HCT116 (cell line): Measurements from ENCODE around the gene BRD9. TPM values are rescaled to one million over a fixed set of nuclear protein-coding genes. Genes with fewer than 3 reads are reported as not detected.

Experiments used
- ATAC-seq: fragments of 200-7000 bp; cut with Tn5 transposase; 2 replicates; pipeline ENCODE4 v1.9.1; 2020; ENCODE audit warnings: mild to moderate bottlenecking, moderate library complexity
- BruUV-seq: library from RNA; stranded (reverse); fragments of 400-500 nt; replicated peaks from 2 replicates; lab custom pipeline; 2021; lab: Mats Ljungman, UMichigan
- CTCF ChIA-PET: fragments of 300-600 bp; sonication (Branson Sonifier 250); formaldehyde crosslinking; loops from one replicate; lab custom pipeline; 2021; ENCODE audit warnings: antibody characterized with exemption; lab: Charles Lee
- POLR2A ChIA-PET: fragments of 300-600, 350-600 bp; sonication (Branson Sonifier 250); formaldehyde crosslinking; loops from one replicate; lab custom pipeline; 2021; ENCODE audit warnings: antibody characterized with exemption; lab: Charles Lee
- RAD21 ChIA-PET, 2 experiments: fragments of 300-600 bp; sonication (Branson Sonifier 250); formaldehyde crosslinking; loops; one replicate each; lab custom pipeline; 2023; ENCODE audit warnings: low total read pairs in 2 of 2; ENCODE audit not compliant: uncharacterized antibody in 2 of 2, unreplicated experiment in 2 of 2, low non-redundant PET in 1 of 2; lab: Charles Lee
- DNase-seq: peaks from one replicate; pipeline ENCODE4 v3.0.0-alpha.2; 2010; ENCODE audit warnings: low read depth, low spot score
- H2AFZ ChIP-seq: fragments of 200-600 bp; shearing (Covaris generic), sonication (generic); 2 replicates; pipeline ENCODE4 v1.6.1; 2017; ENCODE audit warnings: low read depth, mixed run types, mixed read lengths, antibody characterized with exemption, low read length; ENCODE audit not compliant: poor library complexity, severe bottlenecking
- H3K27ac ChIP-seq: 2 replicates; pipeline ENCODE4 v1.5.1; 2012; ENCODE audit warnings: low read depth, low read length
- H3K27me3 ChIP-seq: fragments of 200-600 bp; sonication (generic); 2 replicates; pipeline ENCODE4 v1.6.1; 2016; ENCODE audit warnings: mixed run types, low read length, mixed read lengths; ENCODE audit not compliant: insufficient read depth
- H3K36me3 ChIP-seq, 2 experiments: fragments of 200-500 bp in 1 of 2; fragments of 200-600 bp in 1 of 2; sonication (Bioruptor generic) in 1 of 2; sonication (generic) in 1 of 2; 2 replicates each; pipeline versions ENCODE4 v1.5.1 to v1.6.1; 2014 to 2016; ENCODE audit warnings: low read length in 2 of 2, inconsistent platforms in 1 of 2, mixed read lengths in 1 of 2, mixed run types in 1 of 2; ENCODE audit not compliant: insufficient read depth in 2 of 2, control insufficient read depth in 1 of 2
- H3K4me1 ChIP-seq, 2 experiments: fragments of 200-600 bp in 1 of 2; sonication (generic) in 1 of 2; 2 replicates each; pipeline versions ENCODE4 v1.5.1 to v1.6.1; 2012 to 2017; ENCODE audit warnings: low read length in 2 of 2, inconsistent platforms in 1 of 2, mild to moderate bottlenecking in 1 of 2, mixed read lengths in 1 of 2, mixed run types in 1 of 2, moderate library complexity in 1 of 2; ENCODE audit not compliant: insufficient read depth in 2 of 2, control insufficient read depth in 1 of 2
- H3K4me2 ChIP-seq: fragments of 200-600 bp; sonication (generic); 2 replicates; pipeline ENCODE4 v1.6.1; 2017; ENCODE audit warnings: mixed run types, low read length, mixed read lengths
- H3K4me3 ChIP-seq, 2 experiments: fragments of 200-600 bp in 1 of 2; sonication (generic) in 1 of 2; replicated peaks in 1 of 2; 2 replicates each; pipeline ENCODE4 v1.5.1; 2011 to 2016; ENCODE audit warnings: low read length in 2 of 2, control low read depth in 1 of 2, low read depth in 1 of 2, mild to moderate bottlenecking in 1 of 2, mixed read lengths in 1 of 2, mixed run types in 1 of 2
- H3K79me2 ChIP-seq: fragments of 200-600 bp; sonication (generic); 2 replicates; pipeline ENCODE4 v1.6.1; 2017; ENCODE audit warnings: mild to moderate bottlenecking, mixed run types, low read length, moderate library complexity, mixed read lengths; ENCODE audit not compliant: insufficient read depth
- H3K9ac ChIP-seq: fragments of 200-600 bp; sonication (generic); 2 replicates; pipeline ENCODE4 v1.6.1; 2016; ENCODE audit warnings: low read length, mixed read lengths
- H3K9me2 ChIP-seq: fragments of 200-600 bp; sonication (generic), shearing (Covaris generic); 2 replicates; pipeline ENCODE4 v1.6.1; 2017; ENCODE audit warnings: mixed run types, mild to moderate bottlenecking, moderate library complexity; ENCODE audit not compliant: insufficient read depth
- H3K9me3 ChIP-seq, 2 experiments: fragments of 200-500 bp in 1 of 2; fragments of 200-600 bp in 1 of 2; sonication (Bioruptor generic) in 1 of 2; sonication (generic) in 1 of 2; 2 replicates each; pipeline ENCODE4 v1.6.1; 2014 to 2017; ENCODE audit warnings: low read length in 2 of 2, mixed read lengths in 2 of 2, inconsistent platforms in 1 of 2, low read depth in 1 of 2, mild to moderate bottlenecking in 1 of 2, mixed run types in 1 of 2, moderate library complexity in 1 of 2; ENCODE audit not compliant: control insufficient read depth in 1 of 2, insufficient read depth in 1 of 2
- H4K20me1 ChIP-seq: fragments of 200-600 bp; sonication (generic), shearing (Covaris generic); 2 replicates; pipeline ENCODE4 v1.6.1; 2017; ENCODE audit warnings: mixed run types, mild to moderate bottlenecking, moderate library complexity; ENCODE audit not compliant: insufficient read depth
- CBX3 ChIP-seq: IDR thresholded peaks from 2 replicates; pipeline ENCODE4 v1.6.1; 2012; ENCODE audit warnings: low read depth
- CEBPB ChIP-seq: IDR thresholded peaks from 2 replicates; pipeline ENCODE4 v1.6.1; 2012; ENCODE audit warnings: low read depth
- EGR1 ChIP-seq: IDR thresholded peaks from 2 replicates; pipeline ENCODE4 v1.6.1; 2012; ENCODE audit warnings: low read depth
- ELF1 ChIP-seq: IDR thresholded peaks from 2 replicates; pipeline ENCODE4 v1.6.1; 2012; ENCODE audit warnings: low read depth, borderline replicate concordance
- EZH2 ChIP-seq: fragments of 200-600 bp; sonication (generic); IDR thresholded peaks from 2 replicates; pipeline ENCODE4 v1.6.1; 2017; ENCODE audit warnings: antibody characterized with exemption, mixed run types
- EZH2phosphoT487 ChIP-seq: fragments of 200-600 bp; IDR thresholded peaks from 2 replicates; pipeline ENCODE4 v1.6.1; 2018; ENCODE audit warnings: antibody characterized with exemption, borderline replicate concordance
- FOSL1 ChIP-seq: IDR thresholded peaks from 2 replicates; pipeline ENCODE4 v1.6.1; 2012; ENCODE audit warnings: low read depth
- JUND ChIP-seq: IDR thresholded peaks from 2 replicates; pipeline ENCODE4 v1.6.1; 2012
- POLR2A ChIP-seq: IDR thresholded peaks from 2 replicates; pipeline ENCODE4 v1.7.0; 2011; ENCODE audit warnings: borderline replicate concordance; ENCODE audit not compliant: insufficient read depth, insufficient read length; ENCODE audit errors: extremely low read depth
- POLR2AphosphoS5 ChIP-seq: IDR thresholded peaks from 2 replicates; pipeline ENCODE4 v1.6.1; 2011; ENCODE audit warnings: mild to moderate bottlenecking, low read depth, low read length, moderate library complexity
- RAD21 ChIP-seq: IDR thresholded peaks from 2 replicates; pipeline ENCODE4 v1.6.1; 2012; ENCODE audit warnings: low read depth, mild to moderate bottlenecking
- REST ChIP-seq: IDR thresholded peaks from 2 replicates; pipeline ENCODE4 v1.6.1; 2012; ENCODE audit warnings: low read depth
- SIN3A ChIP-seq: IDR thresholded peaks from 2 replicates; pipeline ENCODE4 v1.6.1; 2012; ENCODE audit warnings: low read depth
- SP1 ChIP-seq: IDR thresholded peaks from 2 replicates; pipeline ENCODE4 v1.6.1; 2012; ENCODE audit warnings: low read depth
- YY1 ChIP-seq: IDR thresholded peaks from 2 replicates; pipeline ENCODE4 v1.6.1; 2011; ENCODE audit warnings: low read length, low read depth, moderate library complexity, mild to moderate bottlenecking; ENCODE audit not compliant: insufficient replicate concordance; ENCODE audit errors: extremely low read depth
- ZFX ChIP-seq: fragments of 450-650 bp; IDR thresholded peaks from 2 replicates; pipeline ENCODE4 v1.6.1; 2017
- ZNF274 ChIP-seq: fragments of 200-500 bp; sonication (Bioruptor generic); IDR thresholded peaks from 2 replicates; pipeline ENCODE4 v1.6.1; 2014; ENCODE audit warnings: mild to moderate bottlenecking, low read depth, low read length, inconsistent platforms
- intact Hi-C: fragments of 100-400 bp; cut with micrococcal nuclease; formaldehyde crosslinking; loops from 2 replicates; pipeline ENCODE4 v1.10.0; 2022
- total RNA-seq: library from RNA; stranded (reverse); gene quantifications from one replicate; pipeline ENCODE4 v1.2.1, GENCODE V29; 2021; ENCODE audit not compliant: unreplicated experiment
- TF ChIP-seq, protein P1 (sequence below): IDR thresholded peaks from 2 replicates; pipeline ENCODE4 v1.6.1; 2012

Gene BRD9
- total RNA-seq, 1 experiment from 2014 or later = 54.6 TPM

- Histone ChIP-seq H3K79me2 (no peaks in the 10 kb centered on the region), H3K9ac (no peak overlapping the region), H3K27ac (no peak overlapping the region), H4K20me1 (no peaks in the 10 kb centered on the region), H3K4me1 (no peaks in the 10 kb centered on the region), H2AFZ (no peak overlapping the region), H3K9me3 (no peaks in the 10 kb centered on the region), H3K9me2 (no peaks in the 10 kb centered on the region), H3K4me3 (no peak overlapping the region), H3K27me3 (no peaks in the 10 kb centered on the region), H3K4me2 (no peak overlapping the region), H3K36me3 (peaks cover 10 to 11% of the 10 kb centered on the region in 2 experiments; a peak in 3 of 4 replicates)
- BruUV-seq = no TSS peak
- ChIA-PET CTCF (no interaction called here), RAD21 (no interaction called here), POLR2A (no interaction called here)
- intact Hi-C loops = no loop called here
- ATAC-seq (peak; percentile 17), DNase-seq (no peak)
- TF ChIP-seq YY1 (no peak), POLR2AphosphoS5 (peak; percentile 22; the same call in 1 of the 2 replicates), FOSL1 (no peak)
These were observed 30.9 kb downstream of the BRD9 start for GRCh38 chr5:861442-862366.

GRCh38 chr5:860506-861150 lies 32.0 kb downstream of the BRD9 start:
- ATAC-seq = no peak
- no peak overlapping the region for H3K27ac ChIP-seq
- intact Hi-C loops = no loop called here
- H3K4me1 ChIP-seq = no peaks in the 10 kb centered on the region
- no peak overlapping the region for H3K4me3 ChIP-seq
- no peak overlapping the region for H2AFZ ChIP-seq
- DNase-seq = no peak
- no peak overlapping the region for H3K4me2 ChIP-seq
- no peaks in the 10 kb centered on the region for H3K9me3 ChIP-seq
- BruUV-seq = TSS peak; percentile 59
- ChIA-PET RAD21 (no interaction called here), POLR2A (no interaction called here), CTCF (no interaction called here)
- no peaks in the 10 kb centered on the region for H3K79me2 ChIP-seq
- H3K27me3 ChIP-seq = no peaks in the 10 kb centered on the region
- no peak for TF ChIP-seq JUND
- TF ChIP-seq YY1 = no peak
- TF ChIP-seq CBX3 = no peak
- TF ChIP-seq ZFX = no peak
- TF ChIP-seq EZH2 = no peak
- TF ChIP-seq RAD21 = no peak
- TF ChIP-seq ZNF274 = no peak
- TF ChIP-seq REST = no peak
- TF ChIP-seq SIN3A = no peak
- no peak for TF ChIP-seq EZH2phosphoT487
- no peak for TF ChIP-seq EGR1
- no peak for TF ChIP-seq POLR2A
- no peak for TF ChIP-seq FOSL1
- TF ChIP-seq SP1 = no peak
- no peak for TF ChIP-seq CEBPB
- TF ChIP-seq, protein P1, sequence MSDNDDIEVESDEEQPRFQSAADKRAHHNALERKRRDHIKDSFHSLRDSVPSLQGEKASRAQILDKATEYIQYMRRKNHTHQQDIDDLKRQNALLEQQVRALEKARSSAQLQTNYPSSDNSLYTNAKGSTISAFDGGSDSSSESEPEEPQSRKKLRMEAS = no peak
- no peak for TF ChIP-seq ELF1
- H3K9ac ChIP-seq = no peak overlapping the region
- no peaks in the 10 kb centered on the region for H4K20me1 ChIP-seq
- H3K9me2 ChIP-seq = no peaks in the 10 kb centered on the region
- peaks cover 6 to 11% of the 10 kb centered on the region in 2 experiments; a peak in 2 of 4 replicates for H3K36me3 ChIP-seq
